NT2/D1 (cell line): ENCODE data around the gene CORO1C.

Source experiments
- DNase-seq: peaks from one replicate; pipeline ENCODE4 v3.0.0-alpha.2; 2011; ENCODE audit warnings: low read depth, low spot score
- H3K27me3 ChIP-seq: 2 replicates; pipeline ENCODE4 v1.6.0; 2011; ENCODE audit warnings: mild to moderate bottlenecking; ENCODE audit not compliant: insufficient read length, insufficient read depth
- H3K36me3 ChIP-seq: 2 replicates; pipeline ENCODE4 v1.6.1; 2011; ENCODE audit warnings: mild to moderate bottlenecking, low read length, mixed read lengths; ENCODE audit not compliant: insufficient read depth, insufficient read length
- H3K4me1 ChIP-seq: 2 replicates; pipeline ENCODE4 v1.5.1; 2011; ENCODE audit not compliant: insufficient read depth, insufficient read length
- H3K4me3 ChIP-seq: 2 replicates; pipeline ENCODE4 v1.5.1; 2011; ENCODE audit warnings: low read depth; ENCODE audit not compliant: insufficient read length
- H3K9ac ChIP-seq: 2 replicates; pipeline ENCODE4 v1.6.0; 2011; ENCODE audit warnings: low read depth; ENCODE audit not compliant: insufficient read length
- H3K9me3 ChIP-seq: 2 replicates; pipeline ENCODE4 v1.5.1; 2011; ENCODE audit warnings: mild to moderate bottlenecking, low read length; ENCODE audit not compliant: insufficient read depth
- SUZ12 ChIP-seq: IDR thresholded peaks from 2 replicates; pipeline ENCODE4 v1.6.1; 2011; ENCODE audit not compliant: insufficient read length, insufficient read depth; ENCODE audit errors: extremely low read depth
- YY1 ChIP-seq: IDR thresholded peaks from 2 replicates; pipeline ENCODE4 v1.6.1; 2011; ENCODE audit not compliant: insufficient read length, insufficient read depth
- ZNF274 ChIP-seq: IDR thresholded peaks from 2 replicates; pipeline ENCODE4 v1.6.1; 2011; ENCODE audit warnings: mild to moderate bottlenecking, low read depth, low read length

The CORO1C gene

GRCh38 chr12:108686780-108687179 lies 44.5 kb downstream of the CORO1C start:
- Histone ChIP-seq H3K4me3 (no peak overlapping the region), H3K27me3 (no peaks in the 10 kb centered on the region), H3K36me3 (peaks cover 12% of the 10 kb centered on the region), H3K9ac (no peak overlapping the region), H3K4me1 (peaks cover 7% of the 10 kb centered on the region), H3K9me3 (no peaks in the 10 kb centered on the region)
- no peak for DNase-seq
- TF ChIP-seq YY1: no peak

GRCh38 chr12:108685469-108686260 lies 45.7 kb downstream of the CORO1C start:
- DNase-seq: no peak
- Histone ChIP-seq H3K4me1 (peaks cover 2% of the 10 kb centered on the region), H3K9ac (no peak overlapping the region)

GRCh38 chr12:108683906-108684556 lies 47.3 kb downstream of the CORO1C start:
- Histone ChIP-seq H3K9me3 (no peaks in the 10 kb centered on the region), H3K36me3 (peaks cover 8% of the 10 kb centered on the region), H3K4me1 (no peaks in the 10 kb centered on the region), H3K27me3 (no peaks in the 10 kb centered on the region), H3K4me3 (no peak overlapping the region), H3K9ac (no peak overlapping the region)
- TF ChIP-seq SUZ12 (no peak), ZNF274 (no peak), YY1 (no peak)
- DNase-seq: no peak

More at GRCh38 chr12:108685469-108686260, 45.7 kb downstream of the CORO1C start:
- Histone ChIP-seq H3K36me3 (peaks cover 7% of the 10 kb centered on the region), H3K27me3 (no peaks in the 10 kb centered on the region), H3K4me3 (no peak overlapping the region), H3K9me3 (no peaks in the 10 kb centered on the region)
- no peak for TF ChIP-seq ZNF274
- TF ChIP-seq YY1: no peak
- TF ChIP-seq SUZ12: no peak

- Histone ChIP-seq H3K9me3 (no peaks in the 10 kb centered on the region), H3K4me3 (no peak overlapping the region), H3K36me3 (peaks cover 23% of the 10 kb centered on the region), H3K9ac (no peak overlapping the region), H3K27me3 (no peaks in the 10 kb centered on the region), H3K4me1 (no peaks in the 10 kb centered on the region)
- TF ChIP-seq ZNF274 (no peak), YY1 (no peak), SUZ12 (no peak)
- no peak for DNase-seq
Observed at GRCh38 chr12:108681317-108681716, 50.0 kb downstream of the CORO1C start.

GRCh38 chr12:108679106-108679681 lies 52.1 kb downstream of the CORO1C start:
- Histone ChIP-seq H3K4me1 (no peaks in the 10 kb centered on the region), H3K27me3 (no peaks in the 10 kb centered on the region), H3K9ac (no peak overlapping the region), H3K36me3 (peaks cover 30% of the 10 kb centered on the region), H3K4me3 (no peak overlapping the region), H3K9me3 (no peaks in the 10 kb centered on the region)
- DNase-seq: no peak
- TF ChIP-seq SUZ12 (no peak), YY1 (no peak), ZNF274 (no peak)

GRCh38 chr12:108678104-108678730 lies 53.1 kb downstream of the CORO1C start:
- no peak for TF ChIP-seq SUZ12
- Histone ChIP-seq H3K4me3 (no peak overlapping the region), H3K27me3 (no peaks in the 10 kb centered on the region), H3K9me3 (no peaks in the 10 kb centered on the region), H3K4me1 (no peaks in the 10 kb centered on the region), H3K9ac (no peak overlapping the region), H3K36me3 (peaks cover 36% of the 10 kb centered on the region)
- DNase-seq: no peak

GRCh38 chr12:108677381-108677780 lies 53.9 kb downstream of the CORO1C start:
- Histone ChIP-seq H3K9ac (no peak overlapping the region), H3K27me3 (no peaks in the 10 kb centered on the region), H3K9me3 (no peaks in the 10 kb centered on the region), H3K36me3 (peaks cover 41% of the 10 kb centered on the region), H3K4me3 (no peak overlapping the region), H3K4me1 (no peaks in the 10 kb centered on the region)
- TF ChIP-seq SUZ12 (no peak), YY1 (no peak), ZNF274 (no peak)
- no peak for DNase-seq
